ENCODE data around the gene CENPO.
A peak's percentile ranks its signal among the peaks of the same experiment; 100 is the strongest.

The CENPO gene

DNA sequence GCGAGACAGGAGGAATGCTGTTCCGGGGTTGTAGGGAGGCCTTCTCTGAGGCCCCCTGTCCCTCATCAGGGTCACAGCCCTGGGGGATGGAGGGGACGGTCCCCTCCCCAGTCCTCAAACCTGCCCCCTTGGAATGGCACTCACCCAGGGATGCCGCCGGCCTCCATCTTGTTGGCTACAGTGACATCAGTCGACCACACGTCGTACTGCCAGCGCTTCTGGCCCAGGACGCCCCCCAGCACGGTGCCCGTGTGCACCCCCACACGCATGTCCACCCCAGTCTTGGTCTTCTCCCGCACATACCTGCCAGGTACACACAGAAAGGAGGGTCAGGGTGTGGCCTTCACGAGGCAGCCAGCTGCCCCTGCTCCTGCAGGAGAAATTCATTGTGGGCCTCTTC, 46.5 kb downstream of the CENPO start:
- no peak for DNase-seq (ENCODE audit: low read depth)

DNA sequence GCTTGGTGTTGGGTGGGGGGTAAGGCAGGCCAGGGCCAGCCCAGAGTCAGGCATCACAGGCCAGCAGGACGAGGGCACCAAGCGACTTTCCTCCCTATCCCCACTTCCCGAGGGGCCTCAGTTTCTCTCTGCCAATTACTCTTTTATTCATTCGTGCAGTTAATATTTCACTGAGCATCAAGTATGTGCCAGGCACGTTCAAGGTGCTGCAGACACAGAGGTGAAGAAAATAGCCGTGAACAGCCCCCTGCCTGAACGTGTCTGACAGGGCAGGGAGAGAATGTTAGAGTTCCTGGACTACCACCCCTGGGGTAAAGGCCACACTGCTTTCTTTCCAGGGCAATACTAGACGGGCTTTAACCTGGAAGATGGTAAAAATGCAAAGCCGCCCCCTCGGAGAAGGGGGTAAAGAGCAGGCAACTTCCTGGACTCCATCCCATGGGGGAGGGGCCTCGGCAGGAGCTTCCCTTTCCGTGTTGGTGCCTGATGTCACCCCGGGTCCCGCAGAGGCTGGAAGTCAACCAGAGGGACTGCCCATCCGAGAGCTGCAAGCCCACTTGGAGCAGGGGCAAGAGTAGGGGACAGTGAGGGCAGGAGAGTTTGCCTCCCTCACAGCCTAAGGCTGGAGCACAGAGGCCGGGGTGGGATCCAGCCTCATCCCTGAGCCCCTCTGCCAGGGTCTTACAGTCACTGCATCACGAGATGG, 47.1 kb downstream of the CENPO start:
- no peak for DNase-seq (ENCODE audit: low read depth)

DNA sequence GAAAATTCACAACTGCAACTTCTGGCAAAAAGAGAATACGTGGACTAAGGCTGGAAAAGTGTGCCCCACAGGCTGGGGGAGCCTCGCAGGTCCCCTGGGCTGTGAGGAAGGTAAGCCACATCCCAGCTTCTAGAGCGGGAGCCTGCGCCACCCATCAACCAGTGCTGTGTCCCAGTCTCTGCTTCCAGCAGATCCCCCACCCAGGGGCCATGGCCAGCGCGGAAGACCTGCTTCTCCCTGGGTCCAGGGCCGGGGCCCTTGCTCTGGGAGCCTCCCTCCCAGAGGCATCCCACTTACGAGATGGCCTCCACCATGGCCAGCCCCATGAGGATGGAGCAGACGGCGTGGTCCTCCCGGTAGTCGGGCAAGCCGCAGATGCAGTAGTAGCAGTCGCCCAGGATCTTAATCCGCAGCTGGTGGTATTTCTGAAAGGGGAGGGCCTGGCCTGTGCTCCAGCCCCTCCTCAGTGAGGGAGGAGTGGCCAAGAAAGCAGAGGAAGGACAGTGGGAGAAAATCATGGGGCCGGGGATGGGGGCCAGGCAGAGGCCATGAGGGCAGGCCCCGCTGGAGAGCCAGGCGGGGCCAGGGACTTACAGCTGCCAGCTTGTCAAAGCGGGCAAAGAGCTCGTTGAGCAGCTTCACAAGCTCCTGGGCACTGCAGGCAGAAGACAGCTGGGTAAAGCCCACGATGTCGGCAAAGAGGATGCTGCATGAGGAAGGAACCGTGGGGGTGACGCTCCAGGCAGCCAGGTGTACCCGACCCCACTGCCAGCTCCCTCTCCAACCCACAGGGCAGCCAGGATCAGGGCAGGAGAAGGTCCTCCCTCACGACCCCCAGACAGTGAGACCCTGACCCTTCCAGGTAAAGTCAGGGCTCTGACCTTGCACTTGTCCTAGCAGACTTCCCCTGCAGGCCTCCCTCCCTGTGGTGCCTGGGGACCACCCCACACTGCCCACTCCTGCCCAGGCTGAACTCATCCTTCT, 48.0 kb downstream of the CENPO start:
- DNase-seq (ENCODE audit: low read depth): no peak

DNA sequence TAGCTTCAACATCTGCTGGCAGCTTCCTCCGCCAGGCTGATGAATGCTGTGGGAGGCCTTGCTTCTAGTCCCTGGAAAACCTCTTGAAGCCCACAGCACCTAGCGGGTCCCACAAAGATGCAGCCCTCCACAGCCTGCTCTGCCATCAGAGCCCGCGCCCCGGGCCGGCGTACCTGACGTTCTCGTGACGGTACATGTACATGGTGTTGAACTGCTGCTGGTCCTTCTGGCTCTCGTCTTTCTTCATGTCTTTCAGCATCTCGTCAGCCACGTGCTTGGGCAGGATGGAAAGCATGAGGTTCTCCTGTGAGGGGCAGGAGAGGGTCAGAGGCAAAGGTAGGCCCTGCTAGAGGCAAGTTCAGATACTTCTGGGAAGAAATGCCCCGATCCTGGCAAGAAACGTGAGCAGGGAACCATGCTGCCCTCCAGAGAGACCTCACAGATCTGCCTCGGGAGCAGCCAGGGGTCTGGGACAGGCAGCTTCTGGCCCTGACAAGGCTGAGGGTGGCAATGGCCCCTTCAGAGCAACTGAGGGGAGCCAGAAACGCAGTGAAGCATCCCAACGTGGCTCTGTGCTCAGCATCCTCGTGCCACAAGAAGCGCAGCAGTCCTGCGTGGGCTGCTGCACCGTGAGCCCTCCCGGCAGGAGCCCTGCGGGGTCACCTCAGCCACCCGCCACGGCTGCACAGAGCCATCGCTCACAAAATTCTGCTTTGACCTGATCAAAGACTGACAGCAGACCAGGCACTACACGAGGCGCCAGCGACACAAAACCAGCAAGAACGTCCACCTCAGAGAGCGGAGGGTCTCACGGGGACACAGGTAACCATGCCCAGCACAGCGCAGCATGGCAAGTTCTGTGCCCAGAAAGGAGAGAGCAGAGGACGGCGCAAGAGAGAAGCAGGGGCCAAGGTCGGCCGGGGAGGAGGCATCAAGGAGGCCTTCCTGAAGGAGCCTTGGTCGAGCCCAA, 49.1 kb downstream of the CENPO start:
- no peak for DNase-seq (ENCODE audit: low read depth)

DNA sequence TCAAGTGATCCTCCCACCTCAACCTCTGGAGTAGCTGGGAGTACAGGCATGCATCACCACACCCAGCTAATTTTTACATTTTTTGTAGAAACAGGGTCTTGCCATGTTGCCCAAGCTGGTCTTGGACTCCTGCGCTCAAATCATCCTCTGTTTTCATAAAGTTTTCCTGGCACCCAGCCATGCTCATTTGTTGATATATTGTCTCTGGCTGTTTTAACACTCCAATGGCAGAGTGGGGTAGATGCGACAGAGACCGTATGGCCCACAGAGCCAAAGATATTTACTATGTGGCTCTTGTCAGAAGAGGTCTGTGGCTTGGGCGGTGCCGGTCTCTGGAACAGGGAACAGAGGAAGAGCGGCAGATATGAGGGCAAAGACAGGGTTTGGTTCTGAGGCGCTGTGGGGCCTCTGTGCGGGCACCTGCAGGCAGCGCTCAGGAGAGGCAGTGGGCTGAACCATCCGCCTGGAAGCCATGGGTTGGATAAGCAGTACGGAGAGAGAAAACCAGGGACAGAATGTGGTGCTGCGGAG, 50.2 kb downstream of the CENPO start:
- DNase-seq (ENCODE audit: low read depth): no peak

DNA sequence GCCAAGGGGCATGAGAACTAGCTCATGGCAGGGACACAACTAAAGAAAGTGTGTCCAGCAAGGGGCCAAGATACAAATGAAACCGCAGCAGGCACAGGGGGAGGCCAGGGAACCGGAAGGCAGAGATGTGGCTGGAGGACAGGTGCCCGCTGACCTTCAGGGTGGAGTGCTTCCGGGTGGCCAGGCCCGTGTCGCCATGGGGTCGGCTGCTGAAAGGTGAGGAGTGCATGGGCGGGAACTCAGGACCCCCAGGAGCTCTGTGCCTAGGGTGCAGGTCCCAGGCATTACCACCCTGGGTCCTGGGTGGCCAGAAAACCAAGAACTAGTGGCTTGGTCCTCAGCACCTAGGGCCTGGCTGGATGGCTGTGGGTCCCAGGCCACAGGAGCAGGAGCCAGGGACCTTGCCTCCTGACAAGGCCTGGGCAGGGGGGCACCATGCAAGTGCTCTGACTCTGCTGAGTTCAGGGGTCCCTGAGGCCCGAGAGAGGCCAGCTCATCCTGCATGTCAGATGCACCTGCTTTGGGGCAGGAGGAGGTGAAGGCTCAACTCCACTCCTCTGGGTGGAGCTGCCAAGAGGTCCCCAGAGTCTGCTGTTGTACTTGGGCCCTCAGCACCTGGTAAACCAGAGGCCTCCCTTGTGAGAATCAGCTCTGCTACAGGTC, 50.9 kb downstream of the CENPO start:
- DNase-seq (ENCODE audit: low read depth): no peak

DNA sequence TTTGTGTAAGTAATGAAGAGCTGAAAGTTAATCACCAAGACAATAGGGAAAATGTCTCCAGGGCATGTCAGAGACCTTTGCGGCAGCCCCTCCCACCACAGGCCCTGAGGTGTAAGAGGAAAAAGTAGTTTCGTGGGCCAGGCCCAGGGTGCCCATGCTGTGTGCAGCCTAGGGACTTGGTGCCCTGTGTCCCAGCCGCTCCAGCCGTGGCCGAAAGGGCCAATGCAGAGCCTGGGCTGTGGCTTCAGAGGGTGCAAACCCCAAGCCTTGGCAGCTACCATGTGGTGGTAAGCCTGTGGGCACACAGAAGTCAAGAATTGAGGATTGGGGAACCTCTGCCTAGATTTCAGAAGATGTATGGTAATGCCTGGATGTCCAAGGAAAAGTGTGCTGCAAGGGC, 52.5 kb downstream of the CENPO start:
- DNase-seq (ENCODE audit: low read depth): no peak

DNA sequence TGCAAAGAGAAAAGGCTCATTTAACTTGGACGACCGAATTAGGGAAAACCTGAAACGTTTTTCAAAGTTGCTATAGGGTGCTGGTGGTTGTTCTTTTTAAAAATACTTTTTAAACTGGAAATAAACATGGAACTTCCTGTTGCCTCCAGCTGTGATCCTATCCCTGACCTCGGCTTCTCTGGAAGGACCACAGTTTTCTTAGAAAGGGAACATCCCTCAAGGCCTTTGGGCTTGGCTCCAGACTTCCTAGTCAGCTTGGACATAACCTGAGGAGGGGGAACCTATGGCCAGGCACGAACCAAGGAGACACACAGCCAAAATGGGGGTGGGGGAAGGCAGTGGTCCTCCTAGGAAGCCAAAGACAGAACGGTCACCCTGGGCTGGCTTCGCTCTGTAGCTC, 57.7 kb downstream of the CENPO start:
- DNase-seq (ENCODE audit: low read depth): no peak

DNA sequence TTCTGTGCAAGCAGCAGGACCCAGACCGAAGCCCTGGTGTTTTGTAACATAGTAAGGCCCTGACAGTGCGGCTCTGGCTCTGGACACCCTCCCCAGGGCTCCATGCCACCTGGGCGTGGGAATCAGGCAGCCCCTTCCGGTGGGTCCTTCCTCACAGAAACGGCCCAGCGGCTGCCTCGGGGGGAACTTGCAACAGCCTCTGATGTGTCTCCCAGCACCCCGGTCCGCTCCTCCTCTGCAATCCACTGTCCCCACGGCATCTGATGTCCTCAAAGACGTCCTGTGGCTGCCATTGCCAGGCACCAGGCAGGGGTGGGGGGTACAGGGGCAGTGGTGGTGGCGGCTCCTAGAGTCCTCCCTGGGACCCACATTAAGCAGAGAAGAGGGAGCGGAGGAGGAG, 58.8 kb downstream of the CENPO start:
- DNase-seq (ENCODE audit: low read depth): no peak

DNA sequence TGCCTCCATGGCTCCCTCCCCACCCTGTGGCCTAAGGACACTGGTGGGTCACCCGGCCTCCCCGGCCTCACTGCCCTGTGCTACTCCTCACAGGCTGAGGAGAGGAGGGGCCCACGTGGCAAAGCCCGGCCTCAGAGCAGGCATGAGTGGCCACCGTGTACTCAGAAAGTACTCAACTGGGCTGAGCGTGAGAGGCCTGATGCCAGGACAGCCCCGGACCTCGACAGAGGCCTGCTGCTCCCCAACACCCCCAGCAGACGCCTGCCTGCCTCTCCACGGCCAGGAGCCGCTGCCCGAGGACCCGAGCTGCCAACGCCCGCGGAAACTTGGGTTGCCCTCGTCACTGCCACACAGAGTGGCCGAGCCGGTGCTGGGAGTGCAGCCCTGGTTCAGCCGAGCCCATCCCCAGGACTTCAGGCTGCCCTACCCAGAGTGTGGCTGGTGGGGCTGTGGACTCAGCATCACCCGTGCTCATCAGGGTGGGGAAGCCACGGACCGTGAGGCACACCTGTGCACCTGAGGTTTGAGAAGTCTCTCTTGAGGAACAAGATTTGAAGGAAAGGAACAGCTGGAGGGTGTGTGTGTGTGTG, 59.3 kb downstream of the CENPO start:
- DNase-seq (ENCODE audit: low read depth): no peak

DNA sequence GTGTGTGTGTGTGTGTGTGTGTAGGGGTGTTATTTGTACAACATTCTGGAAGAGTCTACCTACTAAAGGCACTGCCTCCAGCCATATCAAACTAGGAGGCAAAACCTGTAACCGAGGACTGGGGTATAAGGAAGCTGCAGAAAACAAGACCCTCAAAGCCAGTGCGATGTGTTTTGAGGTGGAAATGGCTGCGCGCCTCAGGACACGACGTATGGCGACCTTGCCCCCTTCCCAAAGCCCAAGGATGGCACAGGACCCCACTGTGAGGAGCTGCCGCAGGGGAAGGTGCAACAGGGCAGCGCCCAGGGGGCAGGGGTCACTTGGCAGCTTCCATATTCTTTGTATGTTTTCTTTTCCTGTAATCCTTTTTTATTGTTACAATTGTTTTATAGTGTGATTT, 59.8 kb downstream of the CENPO start:
- no peak for DNase-seq (ENCODE audit: low read depth)

DNA sequence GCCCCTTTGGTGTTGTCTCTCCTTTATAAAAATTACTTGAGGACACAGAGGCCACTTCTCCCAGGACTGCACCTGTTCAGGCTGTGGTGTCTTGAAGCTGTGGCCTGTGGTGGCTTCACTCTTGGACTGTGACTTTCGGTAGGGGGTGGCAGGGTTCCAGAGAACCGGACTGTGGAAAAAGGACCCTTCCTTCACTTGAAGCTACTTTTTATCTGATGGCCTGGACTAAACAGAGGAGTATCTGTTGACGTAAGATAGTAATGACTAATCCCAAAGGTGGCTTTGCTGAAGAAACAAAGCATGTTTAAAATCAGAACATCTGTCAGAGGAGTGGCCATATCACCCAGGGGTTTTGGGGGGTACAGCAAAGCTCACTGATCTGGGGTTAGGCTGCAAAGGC, 60.8 kb downstream of the CENPO start:
- DNase-seq (ENCODE audit: low read depth): no peak

DNA sequence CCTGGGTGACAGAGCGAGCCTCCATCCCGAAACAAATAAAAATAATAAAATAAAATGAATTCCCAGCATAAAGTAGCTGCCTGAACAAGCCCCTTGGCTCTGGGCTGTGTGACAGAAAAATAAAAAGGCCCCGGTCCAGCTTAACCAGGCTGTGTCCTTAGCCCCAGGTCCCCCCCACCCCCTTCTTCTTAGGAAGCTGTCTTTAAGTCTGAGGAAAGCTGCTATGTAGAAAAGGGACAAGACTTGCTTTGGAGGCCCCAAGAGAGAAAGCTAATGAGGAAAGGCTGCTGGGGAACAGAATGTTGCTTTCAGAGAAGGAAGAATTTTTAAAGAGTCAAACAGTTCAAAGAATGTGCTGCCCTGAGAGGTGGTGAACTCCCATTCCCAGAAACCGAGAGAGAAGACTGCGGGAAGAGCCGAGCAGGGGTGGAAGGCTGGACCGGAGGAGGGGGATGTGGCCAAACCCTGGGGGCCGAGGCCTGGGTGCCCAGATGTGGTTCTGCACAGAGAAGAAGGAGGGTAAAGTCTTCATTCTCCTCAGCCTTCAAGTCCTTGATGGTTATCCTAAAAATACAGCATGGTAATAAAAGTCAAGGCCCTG, 61.9 kb downstream of the CENPO start:
- DNase-seq (ENCODE audit: low read depth): no peak

DNA sequence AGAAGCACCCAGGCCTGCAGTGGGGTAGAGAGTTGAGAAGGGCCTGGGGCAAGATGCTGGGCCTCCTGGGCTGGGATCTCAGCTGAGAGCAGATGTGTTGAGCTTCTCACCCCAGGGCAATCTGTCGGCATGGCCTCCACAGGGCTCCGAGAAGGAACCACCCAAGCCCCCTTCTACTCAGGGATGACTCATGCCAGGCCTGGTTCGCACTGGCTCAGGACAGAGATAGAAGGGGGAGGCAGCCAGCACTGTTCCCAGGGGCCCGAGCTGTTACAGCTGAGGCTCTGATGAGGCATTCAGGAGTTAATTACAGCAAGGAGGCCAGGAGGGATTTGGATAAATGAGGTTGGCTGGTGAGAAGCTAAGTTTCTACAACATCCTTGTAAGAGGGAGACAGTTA, 62.5 kb downstream of the CENPO start:
- DNase-seq (ENCODE audit: low read depth): peak; percentile 13

DNA sequence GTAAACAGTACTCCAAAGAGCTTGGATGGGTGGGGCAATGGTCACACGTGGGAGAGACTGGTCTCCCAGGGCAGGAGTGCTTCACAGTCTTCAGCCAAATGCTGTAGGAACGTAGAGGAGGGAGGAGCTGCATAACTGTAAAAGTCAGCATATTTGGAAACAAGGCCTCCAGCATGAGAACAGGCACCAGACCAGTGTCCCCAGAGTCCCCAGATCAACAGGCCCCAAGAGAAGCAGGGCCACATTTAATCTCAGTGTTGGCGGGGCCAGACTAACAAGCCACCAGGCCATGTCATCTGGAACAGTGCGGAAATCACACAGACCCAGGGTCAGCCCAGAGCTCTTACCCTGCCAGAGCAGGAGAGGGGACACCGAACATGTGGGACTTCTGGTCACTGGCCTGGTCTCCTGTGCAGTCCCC, 63.6 kb downstream of the CENPO start:
- no peak for DNase-seq (ENCODE audit: low read depth)

DNA sequence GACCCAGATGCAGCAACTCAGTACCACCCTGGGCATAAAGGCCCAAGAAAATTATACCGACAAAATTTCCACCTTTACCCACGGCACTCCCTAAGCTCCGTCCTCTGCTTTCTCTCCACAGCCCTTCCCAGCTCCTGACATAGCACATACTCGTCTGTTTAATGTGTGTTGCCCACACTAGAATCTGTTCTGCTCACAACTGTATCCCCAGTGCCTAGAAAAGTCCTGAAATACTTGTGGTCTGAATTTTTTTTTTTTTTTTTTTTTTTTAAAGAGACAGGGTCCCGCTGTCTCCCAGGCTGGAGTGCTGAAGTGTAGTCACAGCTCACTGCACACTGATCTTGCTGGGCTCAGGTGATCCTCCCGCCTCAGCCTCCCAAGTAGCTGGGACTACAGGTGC, 64.5 kb downstream of the CENPO start:
- DNase-seq (ENCODE audit: low read depth): no peak

DNA sequence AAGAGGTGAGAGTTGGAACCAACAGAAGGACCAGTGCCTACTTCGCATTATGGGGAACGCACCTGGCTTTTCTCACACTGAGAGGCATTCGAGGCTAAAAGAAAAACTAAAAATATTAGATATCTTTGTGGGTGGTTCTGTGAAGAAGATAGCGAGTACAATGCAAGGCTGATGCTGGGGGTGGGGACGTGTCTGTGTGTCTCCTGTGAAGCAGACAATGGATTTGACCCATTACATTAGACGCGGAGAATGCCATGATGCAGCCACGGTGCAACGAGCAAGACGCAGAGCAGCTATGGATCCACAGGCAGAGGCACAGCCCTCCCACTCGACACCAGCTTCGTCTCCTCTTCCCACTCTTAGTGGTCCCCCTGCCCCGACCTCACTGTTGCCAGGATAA, 65.8 kb downstream of the CENPO start:
- DNase-seq (ENCODE audit: low read depth): no peak

DNA sequence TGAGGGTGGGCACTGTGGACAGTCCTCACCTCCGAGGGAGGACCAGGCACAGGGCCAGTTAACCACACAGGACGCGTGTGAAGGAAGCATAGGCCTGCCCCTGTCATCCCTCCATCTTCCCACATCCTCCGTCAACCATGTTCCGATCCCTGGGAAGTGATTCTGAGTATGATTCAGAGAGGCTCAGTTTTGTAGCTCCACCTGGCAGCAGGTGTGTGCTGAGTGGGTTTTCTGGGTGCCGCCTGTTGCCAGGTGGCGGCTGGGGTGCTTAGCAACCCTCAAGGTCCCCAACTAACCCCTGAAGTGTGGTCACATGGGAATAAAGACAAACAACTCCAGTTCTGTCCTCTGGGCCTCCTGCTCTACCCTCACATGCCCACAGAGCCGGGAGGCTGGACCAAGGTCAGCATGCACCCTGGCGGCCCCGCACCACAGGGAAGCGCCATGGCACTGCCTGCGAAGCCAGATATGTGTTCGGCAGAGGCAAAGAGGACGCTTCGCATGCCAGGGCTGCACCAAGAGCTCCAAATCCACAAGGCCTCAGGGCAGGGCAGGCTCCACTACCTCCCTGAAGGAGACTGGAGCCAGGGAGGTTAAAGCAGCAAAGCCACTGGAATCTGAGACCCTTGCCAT, 66.9 kb downstream of the CENPO start:
- DNase-seq (ENCODE audit: low read depth): no peak

DNA sequence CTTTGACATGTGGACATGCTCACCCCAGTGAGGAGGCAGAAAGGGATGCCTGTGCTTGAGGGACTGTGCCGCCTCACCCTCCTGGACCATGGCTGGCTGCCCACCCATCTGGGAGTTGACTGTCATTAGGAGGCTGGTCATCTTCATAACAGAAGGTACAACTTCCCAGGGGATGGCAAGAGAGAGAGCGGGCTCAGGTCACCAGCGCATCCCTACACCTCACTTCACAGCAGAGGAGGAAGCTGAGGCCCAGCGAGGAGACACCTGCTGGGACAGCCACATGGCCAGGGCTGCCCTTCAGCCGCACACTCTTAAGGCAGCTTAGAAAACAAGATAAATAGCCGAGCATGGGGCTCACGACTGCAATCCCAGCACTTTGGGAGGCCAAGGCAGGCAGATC, 67.4 kb downstream of the CENPO start:
- no peak for DNase-seq (ENCODE audit: low read depth)

DNA sequence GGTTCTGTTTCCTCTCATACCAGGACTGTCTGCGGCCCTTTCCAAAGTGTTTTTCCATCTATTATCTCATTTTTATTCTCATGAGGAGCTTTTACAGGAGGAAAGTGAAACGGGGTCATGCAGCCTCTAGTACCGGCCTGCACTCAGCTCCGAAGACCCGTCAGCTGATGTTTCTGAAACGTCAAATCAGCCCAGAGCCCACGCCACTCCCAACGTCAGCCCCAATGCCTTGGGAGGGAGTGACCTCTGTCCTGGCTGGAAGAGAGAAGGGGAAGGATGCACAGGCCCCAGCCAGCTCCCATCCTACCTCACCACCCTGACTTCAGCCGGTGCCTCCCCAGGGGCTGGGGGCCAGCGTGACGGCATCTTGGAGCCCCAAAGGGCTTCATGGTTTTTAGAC, 68.3 kb downstream of the CENPO start:
- no peak for DNase-seq (ENCODE audit: low read depth)
